ENCODE results near the gene P2RY14.

P2RY14 gene

DNA sequence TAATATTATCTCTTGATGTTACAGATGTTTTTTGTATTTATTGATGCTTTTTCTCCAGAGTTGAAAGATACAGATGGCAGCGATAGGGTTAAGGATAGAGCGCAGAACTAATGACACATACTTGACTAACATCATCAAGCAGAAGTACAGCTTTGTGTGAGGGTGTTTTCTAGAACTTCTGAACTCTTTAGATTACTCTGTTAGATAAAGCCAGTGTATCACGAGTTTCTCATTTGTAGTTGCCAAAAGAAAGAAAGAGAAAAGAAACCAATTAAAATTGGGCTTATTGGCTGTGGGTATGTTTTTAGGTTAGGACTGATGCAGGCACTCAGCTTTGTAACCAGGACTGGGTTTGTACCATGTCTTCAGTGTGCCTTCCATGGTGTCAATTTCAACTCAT is 68.7 kb downstream of the P2RY14 start:
- Histone ChIP-seq H3K14ac (ENCODE audit: low read length) (no peak overlapping the region), H3K9me3 (replicated peaks in 1 of 2; ENCODE audit: control insufficient read depth in 2 of 2, insufficient read depth in 1 of 2, low read depth in 1 of 2, low read length in 2 of 2) (no peaks in the 10 kb centered on the region), H2BK15ac (ENCODE audit: low read length) (no peak overlapping the region), H3K4me3 (ENCODE audit: low read length in 2 of 2) (no peak overlapping the region), H2AK5ac (ENCODE audit: low read depth, low read length) (no peak overlapping the region), H2AFZ (ENCODE audit: low read length) (no peak overlapping the region), H3K27me3 (ENCODE audit: control insufficient read depth in 3 of 3, insufficient read depth in 3 of 3, low read depth in 1 of 3, low read length in 3 of 3) (no peaks in the 10 kb centered on the region), H3K4ac (ENCODE audit: low read length) (no peak overlapping the region), H2BK12ac (ENCODE audit: low read length) (no peak overlapping the region), H3K36me3 (replicated peaks in 1 of 2; ENCODE audit: control insufficient read depth in 2 of 2, insufficient read depth in 2 of 2, low read length in 2 of 2) (no peaks in the 10 kb centered on the region), H2BK5ac (ENCODE audit: low read length) (no peak overlapping the region), H3K9ac (ENCODE audit: low read depth, low read length, poor library complexity) (no peak overlapping the region), H4K8ac (ENCODE audit: low read depth, low read length) (no peak overlapping the region), H3K27ac (replicated peaks; ENCODE audit: low read length) (no peak overlapping the region), H3K79me1 (ENCODE audit: low read depth, low read length) (no peaks in the 10 kb centered on the region), H3K4me2 (ENCODE audit: insufficient read depth, low read length, poor library complexity, severe bottlenecking) (no peak overlapping the region), H3K23ac (ENCODE audit: low read depth, low read length, poor library complexity) (no peak overlapping the region), H3K18ac (ENCODE audit: low read length) (no peak overlapping the region), H4K91ac (ENCODE audit: low read depth, low read length, poor library complexity) (no peak overlapping the region), H3K4me1 (ENCODE audit: control insufficient read depth in 2 of 2, insufficient read depth in 1 of 2, low read depth in 1 of 2, low read length in 2 of 2) (peaks cover 0 to 4% of the 10 kb centered on the region in 2 donors), H2BK120ac (ENCODE audit: low read depth, low read length) (no peak overlapping the region)
- no peak for DNase-seq (ENCODE audit: low spot score)
- no CpG with 5 or more reads among the region's 3 CpGs for WGBS, 2 donors (ENCODE audit: extremely low coverage in 2 of 2, insufficient read length in 2 of 2, insufficient replicate concordance in 1 of 2)

DNA sequence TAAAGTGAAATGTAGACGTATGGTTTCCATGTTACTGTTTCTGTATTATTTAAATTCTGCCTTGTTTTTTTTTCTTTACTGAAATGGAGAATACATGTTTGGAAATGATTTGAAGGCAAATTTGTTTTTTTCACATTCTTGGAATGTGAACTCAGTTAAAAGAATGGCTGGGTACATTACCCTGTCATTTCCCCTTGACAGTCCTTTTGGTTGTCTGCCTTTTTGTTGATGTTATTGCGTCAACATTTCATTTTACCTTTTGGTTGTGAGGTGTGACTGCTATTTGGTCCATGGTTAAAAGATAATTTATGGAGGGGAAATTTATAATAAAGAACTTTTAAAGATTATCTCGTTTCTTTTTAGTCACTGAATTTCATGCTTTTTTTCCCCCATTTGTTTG is 72.1 kb downstream of the P2RY14 start:
- no peak overlapping the region for H2BK5ac ChIP-seq (ENCODE audit: low read length)
- no peak overlapping the region for H3K14ac ChIP-seq (ENCODE audit: low read length)
- no peaks in the 10 kb centered on the region for H3K36me3 ChIP-seq (replicated peaks in 1 of 2; ENCODE audit: control insufficient read depth in 2 of 2, insufficient read depth in 2 of 2, low read length in 2 of 2)
- H2AK5ac ChIP-seq (ENCODE audit: low read depth, low read length): no peak overlapping the region
- peaks cover 0 to 4% of the 10 kb centered on the region in 2 donors for H3K4me1 ChIP-seq (ENCODE audit: control insufficient read depth in 2 of 2, insufficient read depth in 1 of 2, low read depth in 1 of 2, low read length in 2 of 2)
- H3K23ac ChIP-seq (ENCODE audit: low read depth, low read length, poor library complexity): no peak overlapping the region
- H3K4me2 ChIP-seq (ENCODE audit: insufficient read depth, low read length, poor library complexity, severe bottlenecking): no peak overlapping the region
- H3K4ac ChIP-seq (ENCODE audit: low read length): no peak overlapping the region
- H3K4me3 ChIP-seq (ENCODE audit: low read length in 2 of 2): no peak overlapping the region
- no peak overlapping the region for H3K18ac ChIP-seq (ENCODE audit: low read length)
- no peak overlapping the region for H4K8ac ChIP-seq (ENCODE audit: low read depth, low read length)
- H3K79me1 ChIP-seq (ENCODE audit: low read depth, low read length): no peaks in the 10 kb centered on the region
- no peaks in the 10 kb centered on the region for H3K9me3 ChIP-seq (replicated peaks in 1 of 2; ENCODE audit: control insufficient read depth in 2 of 2, insufficient read depth in 1 of 2, low read depth in 1 of 2, low read length in 2 of 2)
- no peak overlapping the region for H4K91ac ChIP-seq (ENCODE audit: low read depth, low read length, poor library complexity)
- no peak overlapping the region for H2BK15ac ChIP-seq (ENCODE audit: low read length)
- no peak overlapping the region for H2BK12ac ChIP-seq (ENCODE audit: low read length)
- WGBS, 2 donors (ENCODE audit: extremely low coverage in 2 of 2, insufficient read length in 2 of 2, insufficient replicate concordance in 1 of 2): no CpG with 5 or more reads among the region's 3 CpGs
- H2BK120ac ChIP-seq (ENCODE audit: low read depth, low read length): no peak overlapping the region
- no peaks in the 10 kb centered on the region for H3K27me3 ChIP-seq (ENCODE audit: control insufficient read depth in 3 of 3, insufficient read depth in 3 of 3, low read depth in 1 of 3, low read length in 3 of 3)
- no peak overlapping the region for H3K9ac ChIP-seq (ENCODE audit: low read depth, low read length, poor library complexity)
- no peak overlapping the region for H2AFZ ChIP-seq (ENCODE audit: low read length)
- no peak overlapping the region for H3K27ac ChIP-seq (replicated peaks; ENCODE audit: low read length)
- DNase-seq (ENCODE audit: low spot score): no peak

DNA sequence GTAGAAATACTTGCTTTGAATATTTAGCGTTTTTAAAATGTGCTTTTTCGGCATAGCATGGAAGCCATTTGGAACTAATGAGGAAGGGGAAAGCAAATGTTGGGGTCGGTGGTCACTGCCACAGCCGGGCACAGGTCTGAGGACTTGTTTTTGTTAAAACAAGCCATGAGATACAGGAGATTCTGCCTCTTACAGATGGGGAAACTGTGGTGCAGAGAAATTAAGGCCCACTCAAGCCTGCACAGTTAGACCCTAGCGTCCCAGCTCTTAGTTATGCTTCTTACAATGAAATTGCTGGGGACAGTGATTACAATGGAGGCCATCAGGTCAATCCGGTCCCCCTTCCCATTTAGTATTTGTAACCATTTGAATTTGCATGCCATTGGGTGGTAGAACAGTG is 72.9 kb downstream of the P2RY14 start:
- H3K4me3 ChIP-seq (ENCODE audit: low read length in 2 of 2): no peak overlapping the region
- DNase-seq (ENCODE audit: low spot score): no peak
- H2BK120ac ChIP-seq (ENCODE audit: low read depth, low read length): no peak overlapping the region
- H3K18ac ChIP-seq (ENCODE audit: low read length): no peak overlapping the region
- no peak overlapping the region for H3K14ac ChIP-seq (ENCODE audit: low read length)
- H3K27ac ChIP-seq (replicated peaks; ENCODE audit: low read length): no peak overlapping the region
- H2AFZ ChIP-seq (ENCODE audit: low read length): no peak overlapping the region
- no peak overlapping the region for H2BK5ac ChIP-seq (ENCODE audit: low read length)
- H3K4ac ChIP-seq (ENCODE audit: low read length): no peak overlapping the region
- peaks cover 0 to 2% of the 10 kb centered on the region in 2 donors for H3K4me1 ChIP-seq (ENCODE audit: control insufficient read depth in 2 of 2, insufficient read depth in 1 of 2, low read depth in 1 of 2, low read length in 2 of 2)
- no peak overlapping the region for H2AK5ac ChIP-seq (ENCODE audit: low read depth, low read length)
- no peak overlapping the region for H3K4me2 ChIP-seq (ENCODE audit: insufficient read depth, low read length, poor library complexity, severe bottlenecking)
- H4K8ac ChIP-seq (ENCODE audit: low read depth, low read length): no peak overlapping the region
- H3K9me3 ChIP-seq (replicated peaks in 1 of 2; ENCODE audit: control insufficient read depth in 2 of 2, insufficient read depth in 1 of 2, low read depth in 1 of 2, low read length in 2 of 2): no peaks in the 10 kb centered on the region
- no peaks in the 10 kb centered on the region for H3K27me3 ChIP-seq (ENCODE audit: control insufficient read depth in 3 of 3, insufficient read depth in 3 of 3, low read depth in 1 of 3, low read length in 3 of 3)
- no peak overlapping the region for H3K9ac ChIP-seq (ENCODE audit: low read depth, low read length, poor library complexity)
- H3K23ac ChIP-seq (ENCODE audit: low read depth, low read length, poor library complexity): no peak overlapping the region
- H2BK12ac ChIP-seq (ENCODE audit: low read length): no peak overlapping the region
- no peaks in the 10 kb centered on the region for H3K36me3 ChIP-seq (replicated peaks in 1 of 2; ENCODE audit: control insufficient read depth in 2 of 2, insufficient read depth in 2 of 2, low read length in 2 of 2)
- no peak overlapping the region for H4K91ac ChIP-seq (ENCODE audit: low read depth, low read length, poor library complexity)
- no peaks in the 10 kb centered on the region for H3K79me1 ChIP-seq (ENCODE audit: low read depth, low read length)
- no CpG with 5 or more reads among the region's 6 CpGs for WGBS, 2 donors (ENCODE audit: extremely low coverage in 2 of 2, insufficient read length in 2 of 2, insufficient replicate concordance in 1 of 2)
- H2BK15ac ChIP-seq (ENCODE audit: low read length): no peak overlapping the region

DNA sequence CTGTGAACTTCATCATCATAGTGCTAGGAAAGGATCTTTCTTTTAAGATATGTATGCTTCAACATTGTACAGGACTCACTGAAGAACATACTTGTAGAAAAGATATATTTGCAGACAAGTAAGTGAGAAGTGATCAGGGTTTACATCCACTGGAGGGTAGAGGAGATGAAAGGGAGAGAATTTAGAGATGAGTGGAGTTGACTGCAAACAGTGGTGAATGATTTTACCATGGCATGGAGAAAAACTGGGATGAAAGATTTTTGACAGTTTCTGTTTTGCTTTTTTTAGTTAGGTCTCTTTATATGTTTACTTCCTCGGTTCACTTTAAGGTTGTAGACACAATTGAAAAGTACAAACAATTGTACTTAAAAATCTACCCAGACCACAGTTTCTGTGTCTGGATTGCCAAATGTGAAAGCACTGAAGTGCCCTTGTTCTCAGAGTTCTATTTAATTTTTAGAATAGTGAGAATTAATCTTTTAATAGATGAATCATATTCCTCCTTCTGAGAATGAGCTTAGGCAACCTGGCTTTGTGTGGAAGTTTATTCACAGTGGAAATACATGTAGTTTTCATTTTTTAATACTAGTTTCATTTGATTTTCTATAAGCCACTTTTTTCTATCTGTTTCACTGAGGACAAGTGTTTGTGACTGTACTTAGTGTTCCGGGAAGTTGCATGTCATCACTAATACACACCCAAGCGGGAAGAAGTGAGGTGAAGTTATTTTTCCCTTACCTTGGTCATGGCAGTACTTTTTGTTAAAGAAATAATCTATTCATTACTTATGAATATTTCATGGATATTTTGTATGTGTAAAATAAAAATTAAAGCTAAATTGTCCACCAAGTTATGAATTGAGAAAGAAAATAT is 73.6 kb downstream of the P2RY14 start:
- no peak overlapping the region for H3K4me3 ChIP-seq (ENCODE audit: low read length in 2 of 2)
- WGBS, 2 donors (ENCODE audit: extremely low coverage in 2 of 2, insufficient read length in 2 of 2, insufficient replicate concordance in 1 of 2): no CpG with 5 or more reads among the region's 3 CpGs
- no peak for DNase-seq (ENCODE audit: low spot score)
- no peak overlapping the region for H2BK5ac ChIP-seq (ENCODE audit: low read length)
- no peak overlapping the region for H2AFZ ChIP-seq (ENCODE audit: low read length)
- no peak overlapping the region for H4K91ac ChIP-seq (ENCODE audit: low read depth, low read length, poor library complexity)
- H3K18ac ChIP-seq (ENCODE audit: low read length): no peak overlapping the region
- no peak overlapping the region for H3K4ac ChIP-seq (ENCODE audit: low read length)
- H4K8ac ChIP-seq (ENCODE audit: low read depth, low read length): no peak overlapping the region
- no peak overlapping the region for H2BK120ac ChIP-seq (ENCODE audit: low read depth, low read length)
- H3K23ac ChIP-seq (ENCODE audit: low read depth, low read length, poor library complexity): no peak overlapping the region
- H3K79me1 ChIP-seq (ENCODE audit: low read depth, low read length): no peaks in the 10 kb centered on the region
- no peaks in the 10 kb centered on the region for H3K36me3 ChIP-seq (replicated peaks in 1 of 2; ENCODE audit: control insufficient read depth in 2 of 2, insufficient read depth in 2 of 2, low read length in 2 of 2)
- H3K27me3 ChIP-seq (ENCODE audit: control insufficient read depth in 3 of 3, insufficient read depth in 3 of 3, low read depth in 1 of 3, low read length in 3 of 3): no peaks in the 10 kb centered on the region
- H2AK5ac ChIP-seq (ENCODE audit: low read depth, low read length): no peak overlapping the region
- H3K9ac ChIP-seq (ENCODE audit: low read depth, low read length, poor library complexity): no peak overlapping the region
- H3K4me2 ChIP-seq (ENCODE audit: insufficient read depth, low read length, poor library complexity, severe bottlenecking): no peak overlapping the region
- peaks cover 0 to 2% of the 10 kb centered on the region in 2 donors for H3K4me1 ChIP-seq (ENCODE audit: control insufficient read depth in 2 of 2, insufficient read depth in 1 of 2, low read depth in 1 of 2, low read length in 2 of 2)
- H3K27ac ChIP-seq (replicated peaks; ENCODE audit: low read length): no peak overlapping the region
- H2BK12ac ChIP-seq (ENCODE audit: low read length): no peak overlapping the region
- H3K9me3 ChIP-seq (replicated peaks in 1 of 2; ENCODE audit: control insufficient read depth in 2 of 2, insufficient read depth in 1 of 2, low read depth in 1 of 2, low read length in 2 of 2): no peaks in the 10 kb centered on the region
- H2BK15ac ChIP-seq (ENCODE audit: low read length): no peak overlapping the region
- H3K14ac ChIP-seq (ENCODE audit: low read length): no peak overlapping the region

All from neuronal stem cell (in vitro differentiated cells).